Body of pancreas (tissue), 4 donors: ENCODE data around the gene TM2D3. TPM values are rescaled to one million over a fixed set of nuclear protein-coding genes. Genes with fewer than 3 reads are reported as not detected.

Experiments
- ATAC-seq: fragments of 150-250 bp; one replicate; pipeline ENCODE4 v1.9.1; 2016
- DNase-seq, 4 donors: peaks; one replicate each; pipeline ENCODE4 v3.0.0-alpha.2; 2019
- H3K27ac ChIP-seq, 4 donors: fragments of 200-600 bp; sonication (generic); 1 replicate in 3 of 4; 2 replicates in 1 of 4; pipeline versions ENCODE4 v1.5.1 to v1.6.1; 2016 to 2019; ENCODE audit warnings: mild to moderate bottlenecking in 1 of 4, mixed read lengths in 1 of 4, moderate library complexity in 1 of 4
- H3K27me3 ChIP-seq, 2 donors: fragments of 200-600 bp; sonication (generic); one replicate each; pipeline ENCODE4 v1.6.0; 2016; ENCODE audit warnings: mild to moderate bottlenecking in 1 of 2
- H3K36me3 ChIP-seq, 2 donors: fragments of 200-600 bp; sonication (generic); replicated peaks in 1 of 2; 2 replicates each; pipeline ENCODE4 v1.5.1; 2016; ENCODE audit warnings: low read depth in 2 of 2; ENCODE audit not compliant: insufficient read depth in 1 of 2
- H3K4me1 ChIP-seq: fragments of 200-600 bp; sonication (generic); one replicate; pipeline ENCODE4 v1.6.0; 2016
- H3K4me3 ChIP-seq, 2 donors: fragments of 200-600 bp; sonication (generic); 1 replicate in 1 of 2; 2 replicates in 1 of 2; pipeline ENCODE4 v1.5.1; 2016 to 2019
- H3K9me3 ChIP-seq, 3 donors: fragments of 200-600 bp; sonication (generic); 1 replicate in 2 of 3; 2 replicates in 1 of 3; pipeline ENCODE4 v1.5.1; 2016
- POLR2A ChIP-seq, 3 donors: fragments of 450-650 bp; IDR thresholded peaks; one replicate each; pipeline ENCODE4 v1.6.1; 2016; ENCODE audit warnings: antibody characterized with exemption in 3 of 3, mild to moderate bottlenecking in 2 of 3
- WGBS, 2 donors: methylation state at CpG; one replicate each; pipeline ENCODE4 v1.1.5; 2017; 5-methylcytosine and 5-hydroxymethylcytosine counted together
- intact Hi-C: fragments of 100-400 bp; cut with DNase I; formaldehyde crosslinking; loops from one replicate; pipeline ENCODE4 v1.15.1; 2023
- total RNA-seq, 2 donors: library from RNA; depleted of rRNA; stranded (reverse); fragments of >200 nt; gene quantifications; one replicate each; pipeline ENCODE4 v1.1.0, GENCODE V29; 2016
- TF ChIP-seq, protein P1 (sequence below), 7 experiments: fragments of 450-650 bp in 4 of 7; fragments of 200-600 bp in 3 of 7; sonication (generic) in 3 of 7; IDR thresholded peaks; one replicate each; pipeline ENCODE4 v1.5.1; 2016 to 2019; ENCODE audit warnings: antibody characterized with exemption in 7 of 7

Gene TM2D3
- total RNA-seq, 2 donors from 2014 or later, result 28.3 to 30.9 TPM

DNA sequence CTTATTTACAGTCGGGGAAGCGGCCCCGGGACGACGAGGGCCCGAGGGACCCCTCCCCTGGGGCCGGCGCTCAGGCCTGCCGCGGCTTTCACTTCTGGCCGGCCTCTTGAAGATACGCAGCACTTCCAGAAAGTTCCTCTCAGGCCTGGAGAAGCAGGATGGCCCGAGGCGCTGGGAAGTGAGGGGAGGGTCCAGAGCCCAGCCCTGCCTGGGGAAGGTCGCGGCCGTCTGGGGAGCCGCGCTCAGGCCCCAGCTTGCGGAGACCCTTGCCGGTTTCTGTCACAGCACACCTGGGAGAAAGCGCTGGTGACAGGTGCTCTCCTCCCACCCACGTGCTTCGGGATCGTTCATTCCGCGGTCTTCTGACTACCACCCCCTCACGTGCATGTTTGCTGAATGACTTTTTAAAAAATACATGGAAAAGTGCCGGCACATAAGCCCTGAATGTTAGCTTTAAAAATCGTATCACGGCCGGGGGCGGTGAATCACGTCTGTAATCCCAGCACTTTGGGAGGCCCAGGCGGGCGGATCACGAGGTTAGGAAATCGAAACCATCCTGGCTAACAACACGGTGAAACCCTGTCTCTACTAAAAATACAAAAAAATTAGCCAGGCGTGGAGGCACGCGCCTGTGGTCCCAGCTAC is 727 bp upstream of the TM2D3 start:
- H3K27me3 ChIP-seq, result no peaks in the 10 kb centered on the region
- intact Hi-C loops, result no loop called here
- peak; percentile 27 for ATAC-seq
- H3K4me1 ChIP-seq, result peaks cover 30% of the 10 kb centered on the region
- no peaks in the 10 kb centered on the region for H3K9me3 ChIP-seq
- H3K4me3 ChIP-seq, result peak overlapping the region; percentile 74 to 93
- no peaks in the 10 kb centered on the region for H3K36me3 ChIP-seq
- WGBS, 2 donors, result 27 to 48% methylated on average over 21 to 42 of the region's 42 CpGs
- TF ChIP-seq, protein P1, sequence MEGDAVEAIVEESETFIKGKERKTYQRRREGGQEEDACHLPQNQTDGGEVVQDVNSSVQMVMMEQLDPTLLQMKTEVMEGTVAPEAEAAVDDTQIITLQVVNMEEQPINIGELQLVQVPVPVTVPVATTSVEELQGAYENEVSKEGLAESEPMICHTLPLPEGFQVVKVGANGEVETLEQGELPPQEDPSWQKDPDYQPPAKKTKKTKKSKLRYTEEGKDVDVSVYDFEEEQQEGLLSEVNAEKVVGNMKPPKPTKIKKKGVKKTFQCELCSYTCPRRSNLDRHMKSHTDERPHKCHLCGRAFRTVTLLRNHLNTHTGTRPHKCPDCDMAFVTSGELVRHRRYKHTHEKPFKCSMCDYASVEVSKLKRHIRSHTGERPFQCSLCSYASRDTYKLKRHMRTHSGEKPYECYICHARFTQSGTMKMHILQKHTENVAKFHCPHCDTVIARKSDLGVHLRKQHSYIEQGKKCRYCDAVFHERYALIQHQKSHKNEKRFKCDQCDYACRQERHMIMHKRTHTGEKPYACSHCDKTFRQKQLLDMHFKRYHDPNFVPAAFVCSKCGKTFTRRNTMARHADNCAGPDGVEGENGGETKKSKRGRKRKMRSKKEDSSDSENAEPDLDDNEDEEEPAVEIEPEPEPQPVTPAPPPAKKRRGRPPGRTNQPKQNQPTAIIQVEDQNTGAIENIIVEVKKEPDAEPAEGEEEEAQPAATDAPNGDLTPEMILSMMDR (IDR thresholded peaks at IDR 0.05), result no peak
- no peak for TF ChIP-seq POLR2A (IDR thresholded peaks at IDR 0.05)
- H3K27ac ChIP-seq, result peak overlapping the region; percentile 87 to 95 (median 91)
- DNase-seq, result peak in 2 of 4 donors; percentile 22

DNA sequence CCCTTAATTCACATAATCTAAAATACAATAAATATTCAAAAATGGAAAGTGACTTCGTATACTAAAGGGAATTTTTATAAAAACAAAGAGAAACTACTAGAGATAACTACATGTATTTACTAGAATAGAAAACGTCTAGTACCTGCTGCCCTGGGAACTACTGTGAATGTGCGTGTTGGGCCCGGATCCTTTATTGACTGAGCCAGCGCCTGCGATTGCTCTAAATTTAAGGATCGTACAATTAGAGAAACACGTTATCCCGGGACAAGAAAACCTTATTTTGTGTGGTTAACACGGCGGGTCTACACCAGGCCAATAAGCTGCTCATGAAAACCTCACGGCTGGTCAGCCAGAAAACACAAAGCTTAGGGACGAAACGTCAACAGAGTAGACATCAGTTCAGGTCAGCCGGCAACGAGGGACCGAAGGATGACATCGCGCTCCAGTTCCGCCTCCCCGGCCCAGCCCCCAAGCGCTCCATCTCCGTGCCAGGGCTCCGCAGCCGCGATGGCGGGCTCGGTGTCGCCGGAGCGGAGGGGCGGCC is 555 bp downstream of the TM2D3 start:
- ATAC-seq, result peak; percentile 45
- Histone ChIP-seq H3K27ac (peak overlapping the region; percentile 87 to 95 (median 91)), H3K4me3 (peak overlapping the region; percentile 74 to 93), H3K27me3 (no peaks in the 10 kb centered on the region), H3K9me3 (no peaks in the 10 kb centered on the region), H3K36me3 (no peaks in the 10 kb centered on the region), H3K4me1 (peaks cover 32% of the 10 kb centered on the region)
- WGBS, 2 donors, result 0% methylated on average over 17 to 32 of the region's 32 CpGs
- DNase-seq, result peak in 3 of 4 donors; percentile 12 to 49 (median 49)
- intact Hi-C loops, result no loop called here
- TF ChIP-seq POLR2A (IDR thresholded peaks at IDR 0.05), result no peak
- TF ChIP-seq, protein P1 (IDR thresholded peaks at IDR 0.05), result no peak

- WGBS, 2 donors, result 45 to 49% methylated on average over 5 of the region's 5 CpGs
- H3K36me3 ChIP-seq, result peaks cover 0 to 9% of the 10 kb centered on the region in 2 donors
- H3K27me3 ChIP-seq, result no peaks in the 10 kb centered on the region
- H3K9me3 ChIP-seq, result no peaks in the 10 kb centered on the region
- ATAC-seq (no peak), DNase-seq (no peak)
- H3K27ac ChIP-seq, result no peak overlapping the region
- TF ChIP-seq, protein P1 (IDR thresholded peaks at IDR 0.05), result no peak
- TF ChIP-seq POLR2A (IDR thresholded peaks at IDR 0.05), result no peak
- H3K4me1 ChIP-seq, result peaks cover 34% of the 10 kb centered on the region
- intact Hi-C loops, result no loop called here
- H3K4me3 ChIP-seq, result no peak overlapping the region
Observed at GRCh38 chr15:101650145-101650544, 2.0 kb downstream of the TM2D3 start.

DNA sequence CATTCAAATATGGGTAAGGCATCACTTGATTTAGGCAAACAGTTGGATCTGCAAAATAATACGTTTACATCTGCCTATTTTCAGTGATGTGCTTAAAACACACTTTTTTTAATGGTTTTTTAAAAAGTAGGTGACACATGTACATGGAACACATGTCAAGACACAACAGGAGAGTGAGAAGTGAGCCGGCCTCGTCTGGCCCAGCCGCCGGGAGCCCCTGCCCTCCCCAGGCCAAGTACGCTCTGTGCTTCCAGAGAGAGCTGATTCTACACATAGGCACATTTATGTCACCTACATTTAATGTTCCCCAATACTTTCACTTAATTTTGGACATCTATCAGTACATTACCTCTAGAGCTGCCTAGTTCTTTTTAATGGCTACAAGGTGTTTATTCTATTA is 3.8 kb downstream of the TM2D3 start:
- TF ChIP-seq, protein P1 (IDR thresholded peaks at IDR 0.05), result no peak
- TF ChIP-seq POLR2A (IDR thresholded peaks at IDR 0.05), result no peak
- Histone ChIP-seq H3K4me1 (peaks cover 33% of the 10 kb centered on the region), H3K27ac (no peak overlapping the region), H3K9me3 (no peaks in the 10 kb centered on the region), H3K27me3 (no peaks in the 10 kb centered on the region), H3K36me3 (peaks cover 7 to 24% of the 10 kb centered on the region in 2 donors), H3K4me3 (no peak overlapping the region)
- DNase-seq (no peak), ATAC-seq (no peak)
- 88 to 94% methylated on average over 6 of the region's 6 CpGs for WGBS, 2 donors
- intact Hi-C loops, result no loop called here

GRCh38 chr15:101647251-101647650 is 4.9 kb downstream of the TM2D3 start:
- Histone ChIP-seq H3K36me3 (peaks cover 7 to 24% of the 10 kb centered on the region in 2 donors), H3K27me3 (no peaks in the 10 kb centered on the region), H3K4me1 (peaks cover 27% of the 10 kb centered on the region), H3K27ac (no peak overlapping the region), H3K9me3 (no peaks in the 10 kb centered on the region), H3K4me3 (no peak overlapping the region)
- DNase-seq (no peak), ATAC-seq (no peak)
- TF ChIP-seq POLR2A (IDR thresholded peaks at IDR 0.05), result no peak
- TF ChIP-seq, protein P1 (IDR thresholded peaks at IDR 0.05), result no peak
- intact Hi-C loops, result no loop called here
- 60 to 78% methylated on average over 3 of the region's 3 CpGs for WGBS, 2 donors
